K562 (cell line): ENCODE measurements around the gene EHBP1L1.

Experiments used
- ARHGAP35 ChIP-seq: fragments of 450-650 bp; IDR thresholded peaks from 2 replicates; pipeline ENCODE4 v1.6.1; 2018; ENCODE audit not compliant: partially characterized antibody
- CHD2 ChIP-seq: IDR thresholded peaks from 2 replicates; pipeline ENCODE4 v1.6.1; 2011; ENCODE audit warnings: low read depth, low read length
- CTCF ChIP-seq, 3 experiments: IDR thresholded peaks in 2 of 3; conservative IDR thresholded peaks in 1 of 3; 2 replicates each; pipeline ENCODE4 v1.5.1; 2011 to 2012; ENCODE audit warnings: low read length in 3 of 3, mild to moderate bottlenecking in 3 of 3, control low read depth in 2 of 3, improper control_type of control experiment in 1 of 3, inconsistent platforms in 1 of 3, low read depth in 1 of 3, mixed read lengths in 1 of 3, moderate library complexity in 1 of 3; ENCODE audit not compliant: insufficient read depth in 2 of 3
- HMG20A ChIP-seq: fragments of 450-650 bp; formaldehyde crosslinking; conservative IDR thresholded peaks from 2 replicates; pipeline ENCODE4 v1.4.0; 2020; ENCODE audit warnings: mild to moderate bottlenecking, mixed read lengths
- MYBL2 ChIP-seq, 2 experiments: fragments of 450-650 bp in 1 of 2; sonication (generic) in 1 of 2; formaldehyde crosslinking in 1 of 2; IDR thresholded peaks; 2 replicates each; pipeline versions ENCODE4 v1.6.1 to v1.8.1; 2017 to 2022; ENCODE audit warnings: borderline replicate concordance in 1 of 2, inconsistent platforms in 1 of 2, low read depth in 1 of 2, mild to moderate bottlenecking in 1 of 2, missing genetic modification reagents in 1 of 2, moderate library complexity in 1 of 2
- RAD21 ChIP-seq, 2 experiments: fragments of 250-450 bp in 1 of 2; fragments of 450-650 bp in 1 of 2; sonication (Bioruptor Pico) in 1 of 2; formaldehyde crosslinking in 1 of 2; IDR thresholded peaks in 1 of 2; conservative IDR thresholded peaks in 1 of 2; 2 replicates each; pipeline versions ENCODE4 v1.4.0 to v1.8.0; 2020 to 2022; ENCODE audit warnings: mild to moderate bottlenecking in 2 of 2, moderate library complexity in 1 of 2
- ZBTB33 ChIP-seq: sonication (generic); formaldehyde crosslinking; IDR thresholded peaks from 2 replicates; pipeline ENCODE4 v1.8.1; 2023; ENCODE audit warnings: mild to moderate bottlenecking, missing genetic modification reagents

GRCh38 chr11:65595131-65595530 lies 19.3 kb downstream of the EHBP1L1 start:
- TF ChIP-seq MYBL2 (IDR thresholded peaks at IDR 0.05; ENCODE audit: low read depth) (no peak), MYBL2 (CRISPR knock-in tag; IDR thresholded peaks at IDR 0.05; ENCODE audit: borderline replicate concordance) (no peak), HMG20A (CRISPR knock-in tag) (no peak), CHD2 (no peak), RAD21 (CRISPR knock-in tag; conservative IDR thresholded peaks at IDR 0.05 in 1 of 2, IDR thresholded peaks at IDR 0.05 in 1 of 2) (no peak), CTCF (IDR thresholded peaks at IDR 0.05 in 2 of 3, conservative IDR thresholded peaks at IDR 0.05 in 1 of 3; ENCODE audit: insufficient read depth in 2 of 3, low read depth in 1 of 3, low read length in 3 of 3) (no peak), ZBTB33 (CRISPR knock-in tag) (no peak), ARHGAP35 (no peak)
